ENCODE results near the gene MCTP2.

Gene MCTP2

GRCh38 chr15:94522125-94522524, 290.8 kb downstream of the MCTP2 start:
- Histone ChIP-seq H3K4me1 (ENCODE audit: control insufficient read depth in 1 of 2, insufficient read depth in 2 of 2, low read length in 2 of 2) (no peaks in the 10 kb centered on the region), H3K27me3 (ENCODE audit: low read depth, low read length) (no peaks in the 10 kb centered on the region), H3K27ac (ENCODE audit: low read length) (no peak overlapping the region), H3K36me3 (ENCODE audit: control insufficient read depth in 1 of 2, insufficient read depth in 2 of 2, low read length in 2 of 2) (no peaks in the 10 kb centered on the region), H3K9me3 (ENCODE audit: control insufficient read depth in 1 of 2, low read length in 2 of 2) (no peaks in the 10 kb centered on the region), H3K4me3 (ENCODE audit: low read depth in 1 of 2, low read length in 2 of 2) (no peak overlapping the region)

- Histone ChIP-seq H3K27ac (ENCODE audit: low read length) (no peak overlapping the region), H3K4me1 (ENCODE audit: control insufficient read depth in 1 of 2, insufficient read depth in 2 of 2, low read length in 2 of 2) (no peaks in the 10 kb centered on the region), H3K27me3 (ENCODE audit: low read depth, low read length) (no peaks in the 10 kb centered on the region), H3K36me3 (ENCODE audit: control insufficient read depth in 1 of 2, insufficient read depth in 2 of 2, low read length in 2 of 2) (no peaks in the 10 kb centered on the region), H3K9me3 (ENCODE audit: control insufficient read depth in 1 of 2, low read length in 2 of 2) (no peaks in the 10 kb centered on the region), H3K4me3 (ENCODE audit: low read depth in 1 of 2, low read length in 2 of 2) (no peak overlapping the region)
Measured at GRCh38 chr15:94523873-94524272, 292.5 kb downstream of the MCTP2 start.

- H3K27ac ChIP-seq (ENCODE audit: low read length), result no peak overlapping the region
- H3K4me1 ChIP-seq (ENCODE audit: control insufficient read depth in 1 of 2, insufficient read depth in 2 of 2, low read length in 2 of 2), result no peaks in the 10 kb centered on the region
- no peaks in the 10 kb centered on the region for H3K9me3 ChIP-seq (ENCODE audit: control insufficient read depth in 1 of 2, low read length in 2 of 2)
- H3K36me3 ChIP-seq (ENCODE audit: control insufficient read depth in 1 of 2, insufficient read depth in 2 of 2, low read length in 2 of 2), result no peaks in the 10 kb centered on the region
- H3K27me3 ChIP-seq (ENCODE audit: low read depth, low read length), result no peaks in the 10 kb centered on the region
- H3K4me3 ChIP-seq (ENCODE audit: low read depth in 1 of 2, low read length in 2 of 2), result no peak overlapping the region
Measured at GRCh38 chr15:94524565-94524964, 293.2 kb downstream of the MCTP2 start.

DNA sequence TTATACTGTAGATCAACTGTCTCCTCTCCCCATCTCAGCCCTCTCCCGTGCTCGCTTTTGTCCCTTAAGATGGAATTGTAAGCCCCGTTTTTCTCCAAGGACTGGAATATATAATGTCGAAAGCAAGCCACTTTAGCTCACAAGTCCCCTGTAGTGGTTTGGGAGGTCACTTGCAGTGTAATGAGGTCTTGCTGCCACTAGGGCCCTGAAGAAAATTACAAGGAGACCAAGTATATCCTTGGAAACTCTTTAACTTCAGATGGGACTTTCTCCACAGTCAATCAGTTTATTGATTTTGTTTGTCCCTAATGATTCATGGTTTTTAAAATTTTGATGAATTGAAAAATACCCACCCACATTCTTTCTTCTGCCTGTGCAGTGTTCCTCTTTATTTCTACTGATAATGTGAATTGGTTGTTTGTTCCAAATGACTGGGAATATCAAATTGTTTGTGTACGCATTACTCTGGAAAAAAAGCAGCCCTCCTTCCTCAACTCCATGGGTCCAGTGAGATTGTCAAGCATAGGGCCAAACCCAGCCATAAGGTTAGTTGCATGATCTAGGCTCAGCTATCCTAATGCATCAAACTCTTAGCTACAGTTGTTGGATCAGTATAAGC, 294.8 kb downstream of the MCTP2 start:
- H3K27ac ChIP-seq (ENCODE audit: low read length), result no peak overlapping the region
- H3K27me3 ChIP-seq (ENCODE audit: low read depth, low read length), result no peaks in the 10 kb centered on the region
- H3K4me1 ChIP-seq (ENCODE audit: control insufficient read depth in 1 of 2, insufficient read depth in 2 of 2, low read length in 2 of 2), result no peaks in the 10 kb centered on the region
- no peaks in the 10 kb centered on the region for H3K36me3 ChIP-seq (ENCODE audit: control insufficient read depth in 1 of 2, insufficient read depth in 2 of 2, low read length in 2 of 2)
- H3K4me3 ChIP-seq (ENCODE audit: low read depth in 1 of 2, low read length in 2 of 2), result no peak overlapping the region
- H3K9me3 ChIP-seq (ENCODE audit: control insufficient read depth in 1 of 2, low read length in 2 of 2), result no peaks in the 10 kb centered on the region

DNA sequence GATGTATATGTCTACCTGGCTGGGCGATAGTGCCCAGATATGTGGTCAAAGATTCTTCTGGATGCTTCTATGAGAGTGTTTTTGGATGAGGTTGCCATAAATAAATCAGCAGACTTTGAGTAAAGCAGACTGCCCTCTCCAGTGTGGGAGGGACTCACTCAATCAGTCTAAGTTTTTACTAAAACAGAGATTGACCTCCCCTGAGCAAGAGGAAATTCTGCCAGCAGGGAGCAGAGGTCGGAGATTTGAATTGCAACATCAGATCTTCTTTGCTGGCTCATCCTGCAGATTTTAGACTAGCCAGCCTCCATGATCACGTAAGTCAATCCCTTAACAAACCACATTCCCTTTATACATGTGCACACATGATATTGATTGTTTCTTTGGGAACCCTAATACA, 300.9 kb downstream of the MCTP2 start:
- Histone ChIP-seq H3K27me3 (ENCODE audit: low read depth, low read length) (no peaks in the 10 kb centered on the region), H3K36me3 (ENCODE audit: control insufficient read depth in 1 of 2, insufficient read depth in 2 of 2, low read length in 2 of 2) (no peaks in the 10 kb centered on the region), H3K4me1 (ENCODE audit: control insufficient read depth in 1 of 2, insufficient read depth in 2 of 2, low read length in 2 of 2) (no peaks in the 10 kb centered on the region), H3K27ac (ENCODE audit: low read length) (no peak overlapping the region), H3K9me3 (ENCODE audit: control insufficient read depth in 1 of 2, low read length in 2 of 2) (no peaks in the 10 kb centered on the region), H3K4me3 (ENCODE audit: low read depth in 1 of 2, low read length in 2 of 2) (no peak overlapping the region)
